GM12892 (cell line): ENCODE data around the gene RAB15.

Experiments used
- DNase-seq: peaks from one replicate; pipeline ENCODE4 v3.0.0; 2011; ENCODE audit not compliant: insufficient read length
- FAIRE-seq: peaks from 2 replicates; lab custom pipeline; 2011; peaks lifted over from hg19 to GRCh38; lab: Jason Lieb, UNC
- POLR2A ChIP-seq: IDR thresholded peaks from 2 replicates; pipeline ENCODE4 v1.6.1; 2011; ENCODE audit warnings: low read depth, low read length, control low read depth
- POLR2AphosphoS5 ChIP-seq: IDR thresholded peaks from 2 replicates; pipeline ENCODE4 v1.6.1; 2011; ENCODE audit warnings: low read depth, low read length, control low read depth
- TAF1 ChIP-seq: IDR thresholded peaks from 2 replicates; pipeline ENCODE4 v1.6.1; 2011; ENCODE audit warnings: low read depth, mild to moderate bottlenecking, control low read depth, low read length, borderline replicate concordance

Gene RAB15

GRCh38 chr14:64912261-64912660, 59.9 kb downstream of the RAB15 start:
- FAIRE-seq (no peak), DNase-seq (no peak)
- TF ChIP-seq TAF1 (no peak), POLR2A (no peak), POLR2AphosphoS5 (no peak)

GRCh38 chr14:64910847-64911495, 61.2 kb downstream of the RAB15 start:
- FAIRE-seq: no peak
- TF ChIP-seq TAF1: no peak
- TF ChIP-seq POLR2AphosphoS5: no peak
- TF ChIP-seq POLR2A: no peak
- DNase-seq: no peak

GRCh38 chr14:64906022-64906421, 66.1 kb downstream of the RAB15 start:
- no peak for FAIRE-seq
- TF ChIP-seq TAF1 (no peak), POLR2A (no peak), POLR2AphosphoS5 (no peak)
- no peak for DNase-seq

GRCh38 chr14:64899958-64900357, 72.2 kb downstream of the RAB15 start:
- TF ChIP-seq POLR2AphosphoS5 (no peak), TAF1 (no peak), POLR2A (no peak)
- FAIRE-seq (no peak), DNase-seq (no peak)
